ENCODE data around the gene CRTC1.

DNA sequence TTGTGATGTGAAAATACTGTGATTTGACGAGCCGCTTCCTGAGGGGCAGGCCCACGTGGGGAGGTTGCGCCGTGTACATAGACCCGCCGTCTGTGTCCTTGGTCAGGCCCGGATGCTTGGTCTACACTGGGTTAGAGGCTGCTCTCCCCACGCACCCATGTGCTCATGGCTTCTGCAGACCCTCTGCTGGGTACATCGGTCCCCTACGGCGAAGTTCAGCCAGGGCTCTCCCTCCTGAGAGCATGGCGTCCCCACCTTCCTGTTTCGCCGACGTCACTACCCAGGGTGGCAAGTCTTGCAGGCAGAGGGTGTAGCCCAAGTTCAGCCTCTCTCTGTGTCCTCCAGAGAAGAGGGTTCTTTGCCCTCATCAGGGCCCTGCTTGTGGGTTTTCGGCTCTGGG is 96.6 kb downstream of the CRTC1 start:
- TF ChIP-seq TAF1 (IDR thresholded peaks at IDR 0.05; ENCODE audit: borderline replicate concordance, insufficient read depth, low read length) (no peak), POLR2AphosphoS5 (IDR thresholded peaks at IDR 0.05; ENCODE audit: low read depth, low read length) (no peak), SIN3A (IDR thresholded peaks at IDR 0.05; ENCODE audit: borderline replicate concordance, insufficient read depth, low read length) (no peak)
- TF ChIP-seq, protein P1, sequence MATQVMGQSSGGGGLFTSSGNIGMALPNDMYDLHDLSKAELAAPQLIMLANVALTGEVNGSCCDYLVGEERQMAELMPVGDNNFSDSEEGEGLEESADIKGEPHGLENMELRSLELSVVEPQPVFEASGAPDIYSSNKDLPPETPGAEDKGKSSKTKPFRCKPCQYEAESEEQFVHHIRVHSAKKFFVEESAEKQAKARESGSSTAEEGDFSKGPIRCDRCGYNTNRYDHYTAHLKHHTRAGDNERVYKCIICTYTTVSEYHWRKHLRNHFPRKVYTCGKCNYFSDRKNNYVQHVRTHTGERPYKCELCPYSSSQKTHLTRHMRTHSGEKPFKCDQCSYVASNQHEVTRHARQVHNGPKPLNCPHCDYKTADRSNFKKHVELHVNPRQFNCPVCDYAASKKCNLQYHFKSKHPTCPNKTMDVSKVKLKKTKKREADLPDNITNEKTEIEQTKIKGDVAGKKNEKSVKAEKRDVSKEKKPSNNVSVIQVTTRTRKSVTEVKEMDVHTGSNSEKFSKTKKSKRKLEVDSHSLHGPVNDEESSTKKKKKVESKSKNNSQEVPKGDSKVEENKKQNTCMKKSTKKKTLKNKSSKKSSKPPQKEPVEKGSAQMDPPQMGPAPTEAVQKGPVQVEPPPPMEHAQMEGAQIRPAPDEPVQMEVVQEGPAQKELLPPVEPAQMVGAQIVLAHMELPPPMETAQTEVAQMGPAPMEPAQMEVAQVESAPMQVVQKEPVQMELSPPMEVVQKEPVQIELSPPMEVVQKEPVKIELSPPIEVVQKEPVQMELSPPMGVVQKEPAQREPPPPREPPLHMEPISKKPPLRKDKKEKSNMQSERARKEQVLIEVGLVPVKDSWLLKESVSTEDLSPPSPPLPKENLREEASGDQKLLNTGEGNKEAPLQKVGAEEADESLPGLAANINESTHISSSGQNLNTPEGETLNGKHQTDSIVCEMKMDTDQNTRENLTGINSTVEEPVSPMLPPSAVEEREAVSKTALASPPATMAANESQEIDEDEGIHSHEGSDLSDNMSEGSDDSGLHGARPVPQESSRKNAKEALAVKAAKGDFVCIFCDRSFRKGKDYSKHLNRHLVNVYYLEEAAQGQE (IDR thresholded peaks at IDR 0.05; ENCODE audit: insufficient read depth in 1 of 2, low read depth in 2 of 2, low read length in 2 of 2), result no peak
